HepG2 (cell line): ENCODE results near the gene PCNA. TPM values are rescaled to one million over a fixed set of nuclear protein-coding genes. Genes with fewer than 3 reads are reported as not detected.
A peak's percentile ranks its signal among the peaks of the same experiment; 100 is the strongest.

ENCODE experiments used
- BHLHE40 ChIP-seq: IDR thresholded peaks from 2 replicates; pipeline ENCODE4 v1.6.1; 2011; ENCODE audit warnings: low read length, improper control_type of control experiment
- FLYWCH1 ChIP-seq: sonication (generic); formaldehyde crosslinking; IDR thresholded peaks from 2 replicates; pipeline ENCODE4 v1.8.1; 2023; ENCODE audit warnings: mild to moderate bottlenecking, missing genetic modification reagents
- GABPA ChIP-seq, 2 experiments: IDR thresholded peaks; 2 replicates each; pipeline ENCODE4 v1.6.1; 2011 to 2016; ENCODE audit warnings: low read depth in 2 of 2, low read length in 1 of 2, missing biosample characterization in 1 of 2, missing genetic modification characterization in 1 of 2
- KAT7 ChIP-seq: IDR thresholded peaks from 2 replicates; pipeline ENCODE4 v1.6.1; 2018; ENCODE audit warnings: borderline replicate concordance, missing compliant biosample characterization
- MAFG ChIP-seq: sonication (generic); formaldehyde crosslinking; IDR thresholded peaks from 2 replicates; pipeline ENCODE4 v1.5.1; 2020; ENCODE audit warnings: mild to moderate bottlenecking, missing genetic modification reagents
- NR2F6 ChIP-seq, 2 experiments: IDR thresholded peaks; 2 replicates each; pipeline ENCODE4 v1.6.1; 2016; ENCODE audit warnings: antibody characterized with exemption in 1 of 2, mild to moderate bottlenecking in 1 of 2
- SIN3B ChIP-seq: fragments of 150-350 bp; IDR thresholded peaks from 2 replicates; pipeline ENCODE4 v1.6.1; 2014; ENCODE audit warnings: low read length
- TSC22D2 ChIP-seq: sonication (generic); formaldehyde crosslinking; IDR thresholded peaks from 2 replicates; pipeline ENCODE4 v1.5.1; 2020; ENCODE audit warnings: missing genetic modification reagents, mild to moderate bottlenecking, borderline replicate concordance
- ZC3H13 ChIP-seq: sonication (generic); formaldehyde crosslinking; IDR thresholded peaks from 2 replicates; pipeline ENCODE4 v1.8.1; 2023; ENCODE audit warnings: mild to moderate bottlenecking, missing genetic modification reagents, moderate library complexity
- ZNF337 ChIP-seq: sonication (generic); formaldehyde crosslinking; IDR thresholded peaks from 2 replicates; pipeline ENCODE4 v1.5.1; 2020; ENCODE audit warnings: missing genetic modification reagents, low read depth, mild to moderate bottlenecking, borderline replicate concordance
- ZNF550 ChIP-seq: sonication (generic); formaldehyde crosslinking; IDR thresholded peaks from 2 replicates; pipeline ENCODE4 v1.4.0; 2020; ENCODE audit warnings: mild to moderate bottlenecking, missing genetic modification reagents, borderline replicate concordance
- polyA plus RNA-seq, 8 experiments: library from polyadenylated mRNA; depleted of rRNA in 3 of 8; stranded (reverse) in 7 of 8; unstranded in 1 of 8; fragments of >200 nt; fragmentation: Illumina TruSeq in 4 of 8; extraction: Trizol in 4 of 8; gene quantifications; 2 replicates each; pipeline versions ENCODE4 v1.2.1 to v1.2.3, GENCODE V29; 2011 to 2016; ENCODE audit warnings: low read depth in 4 of 8, missing spikeins in 1 of 8, mixed read lengths in 1 of 8; ENCODE audit not compliant: insufficient read depth in 1 of 8
- total RNA-seq, 5 experiments: library from RNA; depleted of rRNA; stranded (reverse); fragments of >200 nt; fragmentation: Illumina TruSeq; extraction: Trizol; gene quantifications; 2 replicates each; pipeline ENCODE4 v1.2.3, GENCODE V29; 2016; ENCODE audit warnings: low read depth in 1 of 5
- TF ChIP-seq, protein P1 (sequence below): sonication (generic); formaldehyde crosslinking; IDR thresholded peaks from 2 replicates; pipeline ENCODE4 v1.5.1; 2020; ENCODE audit warnings: missing genetic modification reagents, mild to moderate bottlenecking, borderline replicate concordance
- TF ChIP-seq, protein P2 (sequence below): sonication (generic); formaldehyde crosslinking; IDR thresholded peaks from 2 replicates; pipeline ENCODE4 v1.4.0; 2020; ENCODE audit warnings: missing genetic modification reagents
- TF ChIP-seq, protein P3 (sequence below): sonication (generic); formaldehyde crosslinking; IDR thresholded peaks from 2 replicates; pipeline ENCODE4 v1.4.0; 2020; ENCODE audit warnings: missing genetic modification reagents
- TF ChIP-seq, protein P4 (sequence below): sonication (generic); formaldehyde crosslinking; IDR thresholded peaks from 2 replicates; pipeline ENCODE4 v1.4.0; 2020; ENCODE audit warnings: missing genetic modification reagents
- TF ChIP-seq, protein P5 (sequence below): sonication (generic); formaldehyde crosslinking; IDR thresholded peaks from 2 replicates; pipeline ENCODE4 v1.9.0; 2021; ENCODE audit warnings: missing genetic modification reagents, mild to moderate bottlenecking, borderline replicate concordance
- TF ChIP-seq, protein P6 (sequence below): sonication (generic); formaldehyde crosslinking; IDR thresholded peaks from 2 replicates; pipeline ENCODE4 v1.5.1; 2020; ENCODE audit warnings: mild to moderate bottlenecking, missing genetic modification reagents, moderate library complexity

The PCNA gene
- total and polyA plus RNA-seq, 2 of the 13 experiments (the other 11 are each of a cell fraction or from before 2014, with no cell fraction given): 229 to 655 TPM

DNA sequence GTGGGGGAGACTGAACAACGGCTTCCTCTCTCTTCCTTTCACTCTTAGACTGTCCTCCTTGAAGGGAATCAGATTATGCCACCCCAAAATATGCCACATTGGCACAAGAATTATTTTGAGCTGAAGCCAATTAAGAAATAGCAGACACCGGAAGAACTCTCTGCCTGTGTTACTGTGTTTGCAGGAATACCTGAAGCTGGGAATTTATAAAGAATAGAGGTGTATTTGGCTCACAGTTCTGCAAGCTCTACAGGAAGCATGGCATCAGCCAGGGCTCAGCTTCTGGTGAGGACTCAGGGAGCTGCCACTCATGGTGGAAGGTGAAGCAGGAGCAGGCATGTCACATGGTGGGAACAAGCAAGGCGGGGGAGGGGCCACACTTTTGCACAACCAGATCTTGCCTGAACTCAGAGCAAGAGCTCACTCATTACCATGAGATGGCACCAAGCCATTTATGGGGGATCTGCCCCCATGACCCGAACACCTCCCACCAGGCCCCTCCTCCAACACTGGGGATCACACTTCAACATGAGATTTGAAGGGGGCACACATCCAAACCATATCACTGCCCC lies 46.0 kb downstream of the PCNA start (continued):
- TF ChIP-seq, protein P1, sequence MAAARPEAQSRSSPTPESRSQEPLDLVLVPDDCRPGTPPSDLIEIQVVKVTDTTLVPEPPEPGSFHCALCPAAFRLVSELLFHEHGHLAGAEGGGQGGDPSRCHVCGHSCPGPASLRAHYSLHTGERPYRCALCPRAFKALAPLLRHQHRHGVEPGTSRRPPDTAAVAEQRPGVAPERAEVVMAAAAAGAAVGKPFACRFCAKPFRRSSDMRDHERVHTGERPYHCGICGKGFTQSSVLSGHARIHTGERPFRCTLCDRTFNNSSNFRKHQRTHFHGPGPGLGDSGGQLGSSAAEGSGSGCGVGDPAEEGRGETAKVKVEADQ (CRISPR knock-in tag): no peak; the same call in 1 of the 2 replicates
- 0 out of 2 replicates have a peak, but pooled peaks have one; percentile 46 for TF ChIP-seq MAFG (CRISPR knock-in tag)
- no peak for TF ChIP-seq GABPA (IDR thresholded peaks at IDR 0.05; ENCODE audit: low read depth, low read length)
- no peak for TF ChIP-seq GABPA (CRISPR knock-in tag; IDR thresholded peaks at IDR 0.05; ENCODE audit: low read depth)
- TF ChIP-seq FLYWCH1 (CRISPR knock-in tag): no peak
- TF ChIP-seq ZNF337 (CRISPR knock-in tag): no peak
- no peak for TF ChIP-seq SIN3B
- TF ChIP-seq, protein P2, sequence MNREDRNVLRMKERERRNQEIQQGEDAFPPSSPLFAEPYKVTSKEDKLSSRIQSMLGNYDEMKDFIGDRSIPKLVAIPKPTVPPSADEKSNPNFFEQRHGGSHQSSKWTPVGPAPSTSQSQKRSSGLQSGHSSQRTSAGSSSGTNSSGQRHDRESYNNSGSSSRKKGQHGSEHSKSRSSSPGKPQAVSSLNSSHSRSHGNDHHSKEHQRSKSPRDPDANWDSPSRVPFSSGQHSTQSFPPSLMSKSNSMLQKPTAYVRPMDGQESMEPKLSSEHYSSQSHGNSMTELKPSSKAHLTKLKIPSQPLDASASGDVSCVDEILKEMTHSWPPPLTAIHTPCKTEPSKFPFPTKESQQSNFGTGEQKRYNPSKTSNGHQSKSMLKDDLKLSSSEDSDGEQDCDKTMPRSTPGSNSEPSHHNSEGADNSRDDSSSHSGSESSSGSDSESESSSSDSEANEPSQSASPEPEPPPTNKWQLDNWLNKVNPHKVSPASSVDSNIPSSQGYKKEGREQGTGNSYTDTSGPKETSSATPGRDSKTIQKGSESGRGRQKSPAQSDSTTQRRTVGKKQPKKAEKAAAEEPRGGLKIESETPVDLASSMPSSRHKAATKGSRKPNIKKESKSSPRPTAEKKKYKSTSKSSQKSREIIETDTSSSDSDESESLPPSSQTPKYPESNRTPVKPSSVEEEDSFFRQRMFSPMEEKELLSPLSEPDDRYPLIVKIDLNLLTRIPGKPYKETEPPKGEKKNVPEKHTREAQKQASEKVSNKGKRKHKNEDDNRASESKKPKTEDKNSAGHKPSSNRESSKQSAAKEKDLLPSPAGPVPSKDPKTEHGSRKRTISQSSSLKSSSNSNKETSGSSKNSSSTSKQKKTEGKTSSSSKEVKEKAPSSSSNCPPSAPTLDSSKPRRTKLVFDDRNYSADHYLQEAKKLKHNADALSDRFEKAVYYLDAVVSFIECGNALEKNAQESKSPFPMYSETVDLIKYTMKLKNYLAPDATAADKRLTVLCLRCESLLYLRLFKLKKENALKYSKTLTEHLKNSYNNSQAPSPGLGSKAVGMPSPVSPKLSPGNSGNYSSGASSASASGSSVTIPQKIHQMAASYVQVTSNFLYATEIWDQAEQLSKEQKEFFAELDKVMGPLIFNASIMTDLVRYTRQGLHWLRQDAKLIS (CRISPR knock-in tag): no peak
- TF ChIP-seq ZC3H13 (CRISPR knock-in tag): no peak
- TF ChIP-seq, protein P3, sequence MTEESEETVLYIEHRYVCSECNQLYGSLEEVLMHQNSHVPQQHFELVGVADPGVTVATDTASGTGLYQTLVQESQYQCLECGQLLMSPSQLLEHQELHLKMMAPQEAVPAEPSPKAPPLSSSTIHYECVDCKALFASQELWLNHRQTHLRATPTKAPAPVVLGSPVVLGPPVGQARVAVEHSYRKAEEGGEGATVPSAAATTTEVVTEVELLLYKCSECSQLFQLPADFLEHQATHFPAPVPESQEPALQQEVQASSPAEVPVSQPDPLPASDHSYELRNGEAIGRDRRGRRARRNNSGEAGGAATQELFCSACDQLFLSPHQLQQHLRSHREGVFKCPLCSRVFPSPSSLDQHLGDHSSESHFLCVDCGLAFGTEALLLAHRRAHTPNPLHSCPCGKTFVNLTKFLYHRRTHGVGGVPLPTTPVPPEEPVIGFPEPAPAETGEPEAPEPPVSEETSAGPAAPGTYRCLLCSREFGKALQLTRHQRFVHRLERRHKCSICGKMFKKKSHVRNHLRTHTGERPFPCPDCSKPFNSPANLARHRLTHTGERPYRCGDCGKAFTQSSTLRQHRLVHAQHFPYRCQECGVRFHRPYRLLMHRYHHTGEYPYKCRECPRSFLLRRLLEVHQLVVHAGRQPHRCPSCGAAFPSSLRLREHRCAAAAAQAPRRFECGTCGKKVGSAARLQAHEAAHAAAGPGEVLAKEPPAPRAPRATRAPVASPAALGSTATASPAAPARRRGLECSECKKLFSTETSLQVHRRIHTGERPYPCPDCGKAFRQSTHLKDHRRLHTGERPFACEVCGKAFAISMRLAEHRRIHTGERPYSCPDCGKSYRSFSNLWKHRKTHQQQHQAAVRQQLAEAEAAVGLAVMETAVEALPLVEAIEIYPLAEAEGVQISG (CRISPR knock-in tag): no peak; the same call in 1 of the 2 replicates
- no peak for TF ChIP-seq ZNF550
- TF ChIP-seq, protein P4, sequence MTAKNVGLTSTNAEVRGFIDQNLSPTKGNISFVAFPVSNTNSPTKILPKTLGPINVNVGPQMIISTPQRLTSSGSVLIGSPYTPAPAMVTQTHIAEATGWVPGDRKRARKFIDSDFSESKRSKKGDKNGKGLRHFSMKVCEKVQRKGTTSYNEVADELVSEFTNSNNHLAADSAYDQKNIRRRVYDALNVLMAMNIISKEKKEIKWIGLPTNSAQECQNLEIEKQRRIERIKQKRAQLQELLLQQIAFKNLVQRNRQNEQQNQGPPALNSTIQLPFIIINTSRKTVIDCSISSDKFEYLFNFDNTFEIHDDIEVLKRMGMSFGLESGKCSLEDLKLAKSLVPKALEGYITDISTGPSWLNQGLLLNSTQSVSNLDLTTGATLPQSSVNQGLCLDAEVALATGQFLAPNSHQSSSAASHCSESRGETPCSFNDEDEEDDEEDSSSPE (CRISPR knock-in tag): no peak
- TF ChIP-seq, protein P5, sequence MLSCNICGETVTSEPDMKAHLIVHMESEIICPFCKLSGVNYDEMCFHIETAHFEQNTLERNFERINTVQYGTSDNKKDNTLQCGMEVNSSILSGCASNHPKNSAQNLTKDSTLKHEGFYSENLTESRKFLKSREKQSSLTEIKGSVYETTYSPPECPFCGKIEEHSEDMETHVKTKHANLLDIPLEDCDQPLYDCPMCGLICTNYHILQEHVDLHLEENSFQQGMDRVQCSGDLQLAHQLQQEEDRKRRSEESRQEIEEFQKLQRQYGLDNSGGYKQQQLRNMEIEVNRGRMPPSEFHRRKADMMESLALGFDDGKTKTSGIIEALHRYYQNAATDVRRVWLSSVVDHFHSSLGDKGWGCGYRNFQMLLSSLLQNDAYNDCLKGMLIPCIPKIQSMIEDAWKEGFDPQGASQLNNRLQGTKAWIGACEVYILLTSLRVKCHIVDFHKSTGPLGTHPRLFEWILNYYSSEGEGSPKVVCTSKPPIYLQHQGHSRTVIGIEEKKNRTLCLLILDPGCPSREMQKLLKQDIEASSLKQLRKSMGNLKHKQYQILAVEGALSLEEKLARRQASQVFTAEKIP: no peak
- no peak for TF ChIP-seq TSC22D2 (CRISPR knock-in tag)
- TF ChIP-seq NR2F6 (IDR thresholded peaks at IDR 0.05): no peak
- TF ChIP-seq NR2F6 (CRISPR knock-in tag; IDR thresholded peaks at IDR 0.05): no peak
- TF ChIP-seq, protein P6, sequence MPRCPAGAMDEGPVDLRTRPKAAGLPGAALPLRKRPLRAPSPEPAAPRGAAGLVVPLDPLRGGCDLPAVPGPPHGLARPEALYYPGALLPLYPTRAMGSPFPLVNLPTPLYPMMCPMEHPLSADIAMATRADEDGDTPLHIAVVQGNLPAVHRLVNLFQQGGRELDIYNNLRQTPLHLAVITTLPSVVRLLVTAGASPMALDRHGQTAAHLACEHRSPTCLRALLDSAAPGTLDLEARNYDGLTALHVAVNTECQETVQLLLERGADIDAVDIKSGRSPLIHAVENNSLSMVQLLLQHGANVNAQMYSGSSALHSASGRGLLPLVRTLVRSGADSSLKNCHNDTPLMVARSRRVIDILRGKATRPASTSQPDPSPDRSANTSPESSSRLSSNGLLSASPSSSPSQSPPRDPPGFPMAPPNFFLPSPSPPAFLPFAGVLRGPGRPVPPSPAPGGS (CRISPR knock-in tag): no peak
- no peak; the same call in 1 of the 2 replicates for TF ChIP-seq KAT7 (CRISPR knock-in tag)
- TF ChIP-seq BHLHE40: no peak
